Posterior vena cava (tissue), 2 donors: ENCODE measurements around the gene PYGO2. TPM values are rescaled to one million over a fixed set of nuclear protein-coding genes. Genes with fewer than 3 reads are reported as not detected.

ENCODE experiments used
- DNase-seq: peaks from one replicate; pipeline ENCODE4 v3.0.0-alpha.2; 2020; ENCODE audit warnings: low spot score
- intact Hi-C, 2 donors: fragments of 100-400 bp; cut with DNase I; formaldehyde crosslinking; loops; one replicate each; pipeline versions ENCODE4 v1.14.1 to v1.14.2; 2022 to 2023
- total RNA-seq, 2 donors: library from RNA; stranded (reverse); fragmentation: NEBNext Ultra II Directional; extraction: Animal tissue kit (Norgen Biotek cat#: 25700); gene quantifications; one replicate each; pipeline ENCODE4 v1.2.1, GENCODE V29; 2021
- donor health status: DM: yes; HTN: yes; CAD: no.
- donor health status: DM: yes; HTN: yes; CAD: no.

Gene PYGO2
- total RNA-seq, 2 donors from 2014 or later, result 17.0 to 19.2 TPM

GRCh38 chr1:154970631-154971340 is 9.2 kb upstream of the PYGO2 start, which contains the start of gene SHC1:
TSS of gene SHC1 (minus strand) at chr1:154970747. CDS start at chr1:154970526, 221 bp downstream.
- intact Hi-C loops, result no loop called here
- peak; percentile 98 for DNase-seq

GRCh38 chr1:154969860-154970452 is 8.4 kb upstream of the PYGO2 start:
- intact Hi-C loops, result no loop called here
- no peak for DNase-seq

- DNase-seq, result no peak
- intact Hi-C loops, result no loop called here
These were observed 7.7 kb upstream of the PYGO2 start for GRCh38 chr1:154969246-154969645.

DNA sequence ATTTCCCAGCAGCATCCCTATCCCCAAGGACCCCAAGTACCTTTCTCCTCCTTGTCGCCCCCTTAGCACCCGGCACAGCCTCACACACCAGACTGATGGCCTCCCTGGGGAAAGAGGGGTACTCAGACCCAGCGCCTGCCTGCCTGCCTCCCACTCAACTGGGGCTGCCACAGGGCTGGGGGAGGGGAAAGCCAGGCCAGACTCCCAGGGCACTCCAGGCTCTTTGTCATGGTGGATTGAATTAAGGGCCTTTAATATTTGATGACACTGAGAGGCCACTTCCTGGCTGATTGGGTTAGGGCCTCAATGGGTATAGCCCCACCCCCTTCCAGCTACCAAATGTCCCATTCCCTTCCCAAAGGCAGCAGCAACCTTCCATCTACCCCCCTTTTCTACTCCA is 7.1 kb upstream of the PYGO2 start:
- intact Hi-C loops, result no loop called here
- DNase-seq, result no peak

DNA sequence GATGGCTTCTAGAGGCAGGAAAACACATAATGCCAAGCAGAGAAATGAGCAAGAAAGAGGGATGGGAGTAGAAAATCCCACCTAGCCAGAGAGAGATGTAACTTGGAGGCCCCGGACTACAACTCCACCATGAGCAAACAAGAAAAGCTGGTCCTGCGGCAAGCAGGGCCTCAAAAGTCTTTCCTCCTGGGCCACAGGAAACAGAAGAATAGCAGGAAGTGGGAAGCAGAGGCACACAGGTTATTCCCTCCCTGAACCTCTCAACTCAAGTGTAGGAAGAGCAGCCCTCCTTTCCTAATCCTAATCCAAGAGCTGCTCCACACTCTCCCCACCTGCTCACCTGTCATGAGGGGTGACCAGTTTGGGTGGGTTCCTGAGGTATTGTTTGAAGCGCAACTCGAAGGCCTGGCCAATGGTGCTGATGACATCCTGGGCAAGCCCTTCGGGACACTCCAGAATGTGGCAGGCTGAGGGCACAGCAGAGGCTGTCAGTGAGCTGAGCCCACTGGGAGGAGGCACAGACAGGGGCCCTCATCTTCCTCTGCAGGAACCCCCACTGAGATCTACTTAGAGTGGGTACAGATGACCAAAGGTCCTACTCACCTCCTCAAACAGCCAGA is 5.9 kb upstream of the PYGO2 start:
- DNase-seq, result no peak
- intact Hi-C loops, result no loop called here

DNA sequence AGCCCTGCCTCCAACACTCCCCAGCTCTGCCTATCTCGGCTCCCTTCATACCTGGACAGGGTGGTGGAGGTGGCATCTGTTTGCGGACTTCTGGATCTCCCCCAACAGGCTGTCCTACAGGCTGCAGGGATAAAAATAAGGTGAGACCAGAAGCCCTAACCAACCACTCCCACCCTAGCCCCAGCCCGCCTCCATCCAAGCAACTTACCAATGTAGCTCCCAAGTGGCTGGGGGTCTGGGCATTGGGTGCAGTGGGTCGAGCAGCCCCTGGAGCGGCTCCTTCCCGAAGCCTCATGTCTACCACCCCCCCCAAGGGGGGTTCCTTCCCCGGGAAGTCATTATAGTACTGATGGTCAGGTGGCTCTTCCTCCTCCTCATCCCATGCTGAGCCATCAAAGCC is 4.5 kb upstream of the PYGO2 start:
- DNase-seq, result no peak
- intact Hi-C loops, result no loop called here

GRCh38 chr1:154964359-154964758 is 2.8 kb upstream of the PYGO2 start:
- DNase-seq, result no peak
- intact Hi-C loops, result loop anchor here in 1 of 2 donors (5.0 kb wide), 1 partner anchor 43 kb away; no protein-coding TSS in a partner anchor

GRCh38 chr1:154963643-154964042 is 2.1 kb upstream of the PYGO2 start:
- no peak for DNase-seq
- intact Hi-C loops, result loop anchor here in 1 of 2 donors (5.0 kb wide), 1 partner anchor 44 kb away; no protein-coding TSS in a partner anchor

GRCh38 chr1:154962795-154963330 is 1.3 kb upstream of the PYGO2 start:
- intact Hi-C loops, result loop anchor here in 1 of 2 donors (5.0 kb wide), 1 partner anchor 44 kb away; no protein-coding TSS in a partner anchor
- no peak for DNase-seq

- DNase-seq, result no peak
- intact Hi-C loops, result loop anchor here in 1 of 2 donors (5.0 kb wide), 1 partner anchor 45 kb away; no protein-coding TSS in a partner anchor
These were observed 671 bp upstream of the PYGO2 start for GRCh38 chr1:154962156-154962749.

- no peak for DNase-seq
- intact Hi-C loops, result loop anchor here in 1 of 2 donors (5.0 kb wide), 1 partner anchor 47 kb away; no protein-coding TSS in a partner anchor
These were observed 991 bp downstream of the PYGO2 start for GRCh38 chr1:154960446-154961136.

DNA sequence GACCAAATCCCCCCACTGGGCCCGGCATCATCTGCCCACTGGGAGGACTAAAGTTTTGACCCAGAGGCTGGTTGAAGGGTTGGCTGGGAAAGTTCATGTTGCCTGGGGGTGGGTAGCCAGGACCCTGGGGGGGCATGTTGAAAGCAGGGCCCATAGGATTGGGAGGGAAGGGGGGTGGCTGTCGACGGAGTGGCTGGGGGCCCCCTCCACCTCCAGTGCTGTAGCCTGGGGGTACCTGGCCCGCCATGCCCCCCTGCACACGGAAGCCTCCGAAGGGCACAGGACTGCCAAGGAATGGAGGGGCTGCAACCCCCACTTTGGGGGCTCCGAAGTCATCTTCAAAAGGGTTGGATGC is 2.2 kb downstream of the PYGO2 start:
- DNase-seq, result no peak
- intact Hi-C loops, result no loop called here

DNA sequence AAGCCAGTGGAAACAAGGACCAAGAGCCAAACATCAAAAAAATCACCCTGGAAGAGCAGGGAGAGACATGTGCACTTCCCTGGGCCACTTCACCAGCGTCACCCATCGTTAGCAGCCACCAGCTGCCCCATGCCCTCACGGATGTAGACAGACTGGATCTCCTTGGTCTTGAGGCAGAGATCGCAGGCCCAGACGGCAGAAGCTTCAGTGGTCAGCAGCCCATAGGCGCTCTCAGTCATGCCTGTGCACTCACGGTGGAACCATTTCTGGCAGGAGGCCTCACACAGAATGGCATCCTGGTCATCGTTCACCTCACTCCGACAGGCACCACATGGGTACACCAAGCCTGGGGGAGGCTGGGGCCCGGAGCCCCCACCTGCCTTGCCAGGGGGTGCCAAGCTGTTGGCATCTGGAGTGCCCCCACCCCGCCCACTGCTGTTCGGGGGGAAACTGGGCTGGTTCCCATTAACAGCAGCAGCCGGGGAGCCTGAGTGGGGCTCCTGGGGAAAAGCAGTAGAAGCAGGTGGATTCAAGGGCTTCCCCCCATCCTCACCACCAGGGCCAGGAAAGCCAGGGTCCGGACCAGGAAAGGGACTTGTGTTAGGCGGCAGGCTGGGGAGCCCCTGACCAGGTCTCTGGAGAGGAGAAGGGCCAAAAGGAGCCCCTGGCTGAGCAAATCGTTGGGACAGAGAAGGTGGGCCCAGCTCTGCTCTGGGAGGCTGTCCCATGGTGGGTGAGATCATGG is 2.7 kb downstream of the PYGO2 start:
- DNase-seq, result no peak
- intact Hi-C loops, result no loop called here

GRCh38 chr1:154958036-154958435 is 3.5 kb downstream of the PYGO2 start:
- no peak for DNase-seq
- intact Hi-C loops, result no loop called here

GRCh38 chr1:154957091-154957657 is 4.4 kb downstream of the PYGO2 start:
- no peak for DNase-seq
- intact Hi-C loops, result no loop called here

- DNase-seq, result no peak
- intact Hi-C loops, result no loop called here
These were observed 5.0 kb downstream of the PYGO2 start for GRCh38 chr1:154956544-154956941.

DNA sequence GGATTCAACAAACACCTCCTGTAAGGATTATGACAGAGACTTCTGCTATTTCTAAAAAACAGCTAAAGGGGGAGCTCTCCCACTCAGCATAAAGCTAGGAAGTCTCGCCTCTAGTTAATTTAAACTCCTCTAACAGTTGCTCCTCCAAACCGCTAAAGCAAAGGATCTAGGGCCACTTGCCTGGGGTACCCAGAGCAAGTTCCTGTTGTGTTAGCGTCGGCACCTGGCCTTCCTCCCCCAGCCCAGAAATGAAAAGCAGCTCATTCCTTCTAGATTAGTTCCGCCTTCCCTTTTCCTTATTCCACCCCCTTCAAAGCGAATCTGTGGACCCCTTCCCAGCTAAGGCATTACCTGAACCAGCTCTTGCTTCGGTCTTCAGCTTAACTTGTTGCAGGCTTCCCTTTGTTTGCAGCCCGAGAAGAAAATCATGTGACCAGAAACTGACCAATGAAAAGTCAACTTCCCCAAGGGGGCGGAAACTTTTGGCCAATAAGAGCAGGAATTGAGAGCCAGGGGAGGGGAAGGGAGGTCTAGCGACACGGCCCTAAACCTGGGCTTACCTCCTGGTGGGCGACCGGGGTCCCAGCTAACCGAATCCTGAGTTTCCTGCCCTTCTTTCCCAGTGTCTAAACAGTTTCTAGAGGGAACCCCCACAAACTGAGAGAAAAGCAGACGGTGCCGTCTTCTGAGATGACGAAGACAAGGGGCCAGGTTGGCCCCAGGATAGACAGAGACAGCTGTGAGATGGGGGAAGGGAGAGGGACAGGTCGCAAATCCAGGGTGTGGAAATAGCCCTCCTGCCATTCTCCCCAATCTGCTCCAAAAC is 5.7 kb downstream of the PYGO2 start, which contains the start of gene PBXIP1:
Gene PBXIP1, minus strand, starts transcription at position 382 of the 826 bp plus-strand sequence. CDS start 2,378 bp downstream, outside the sequence.
- intact Hi-C loops, result no loop called here
- DNase-seq, result no peak
